Muscle of back (tissue), 11 donors: ENCODE results near the gene TBC1D22A. TPM values are rescaled to one million over a fixed set of nuclear protein-coding genes. Genes with fewer than 3 reads are reported as not detected.

Experiments used
- DNase-seq, 3 donors: peaks; one replicate each; pipeline versions ENCODE4 v3.0.0 to v3.0.0-alpha.2; 2013
- polyA plus RNA-seq, 10 donors: library from polyadenylated mRNA; unstranded; fragments of 120-200 nt; gene quantifications; one replicate each; pipeline ENCODE4 v1.2.1, GENCODE V29; 2013; ENCODE audit not compliant: insufficient read length in 10 of 10

The TBC1D22A gene
- polyA plus RNA-seq, 10 donors, result 10.6 to 14.9 (median 13.4) TPM

- no peak for DNase-seq
Observed at GRCh38 chr22:46830841-46831240, 68.4 kb downstream of the TBC1D22A start.

GRCh38 chr22:46833228-46833627 lies 70.8 kb downstream of the TBC1D22A start:
- no peak for DNase-seq

DNA sequence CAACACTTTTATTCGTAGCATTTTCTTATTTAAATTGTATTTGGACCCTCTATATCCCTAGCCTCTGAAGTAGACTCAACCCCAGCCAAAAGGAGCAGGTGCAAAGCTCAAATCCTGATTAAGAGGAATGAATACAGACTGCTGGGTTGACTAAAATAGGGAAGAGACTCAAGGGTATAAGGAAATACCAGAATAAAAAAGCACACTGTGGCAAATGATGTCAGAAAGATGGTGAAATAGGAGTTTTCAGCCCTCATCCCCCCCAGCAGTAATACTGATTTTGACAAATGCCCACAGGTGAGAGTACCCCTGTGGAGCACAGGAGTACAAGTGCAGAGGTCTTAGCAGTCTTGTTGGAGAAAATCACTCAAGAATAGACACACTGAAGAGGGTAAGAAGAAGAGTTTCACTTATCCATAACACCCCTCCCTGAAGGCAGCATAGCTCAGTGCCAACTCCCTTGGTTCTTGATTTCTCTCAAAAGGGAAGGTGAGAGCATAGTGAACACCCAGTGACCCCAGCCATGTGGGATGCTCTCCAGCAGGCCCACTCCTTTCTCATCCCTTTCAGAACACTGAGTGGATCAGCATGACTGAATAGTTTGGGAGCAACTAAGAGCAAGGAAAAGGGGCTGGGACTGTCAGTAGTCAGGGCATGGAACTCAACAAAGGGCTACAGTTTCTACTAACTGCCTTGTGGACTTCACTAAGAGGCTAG lies 71.7 kb downstream of the TBC1D22A start:
- no peak for DNase-seq

DNA sequence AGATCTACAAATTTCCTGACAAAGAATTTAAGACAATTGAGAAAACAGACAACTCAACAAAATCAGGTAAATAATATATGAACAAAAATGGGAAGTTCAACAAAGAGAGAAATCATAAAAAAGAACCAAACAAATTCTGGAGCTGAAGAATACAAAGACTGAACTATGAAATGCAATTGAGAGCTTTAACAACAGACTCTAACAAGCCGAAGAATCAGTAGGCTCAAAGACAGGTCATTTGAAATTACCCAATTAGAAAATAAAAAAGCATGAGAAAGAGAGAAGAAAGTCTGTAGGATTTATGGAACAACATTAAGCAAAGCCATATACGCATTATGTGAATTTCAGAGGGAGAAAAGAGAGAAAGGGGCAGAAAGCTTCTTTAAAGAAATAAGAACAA lies 72.8 kb downstream of the TBC1D22A start:
- DNase-seq, result no peak

GRCh38 chr22:46835693-46836092 lies 73.2 kb downstream of the TBC1D22A start:
- no peak for DNase-seq

GRCh38 chr22:46841522-46841921 lies 79.1 kb downstream of the TBC1D22A start:
- no peak for DNase-seq

- DNase-seq, result no peak
Observed at GRCh38 chr22:46842606-46843005, 80.2 kb downstream of the TBC1D22A start.

DNA sequence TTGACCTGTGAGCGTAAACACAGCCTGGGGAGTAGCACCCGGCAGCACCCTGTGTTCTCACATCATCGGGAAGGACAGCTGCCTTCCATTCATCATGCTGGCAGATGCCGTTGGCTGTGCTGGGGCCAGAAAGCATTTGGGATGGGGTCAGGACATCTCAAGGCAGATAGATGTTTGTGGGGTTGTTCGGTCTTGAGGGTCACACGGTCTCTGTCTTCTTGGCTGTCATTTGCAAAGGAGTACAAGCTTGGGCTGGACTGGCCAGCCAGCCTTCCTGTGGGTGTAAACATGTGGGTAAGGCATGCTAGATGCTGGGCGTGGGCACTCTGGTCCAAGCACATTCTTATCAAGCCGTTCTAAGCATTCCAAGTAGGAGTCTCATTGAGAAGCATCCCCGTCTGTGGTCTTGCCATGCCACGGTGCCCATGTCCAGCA lies 81.4 kb downstream of the TBC1D22A start:
- DNase-seq, result no peak

- DNase-seq, result no peak
Observed at GRCh38 chr22:46844606-46845210, 82.3 kb downstream of the TBC1D22A start.

DNA sequence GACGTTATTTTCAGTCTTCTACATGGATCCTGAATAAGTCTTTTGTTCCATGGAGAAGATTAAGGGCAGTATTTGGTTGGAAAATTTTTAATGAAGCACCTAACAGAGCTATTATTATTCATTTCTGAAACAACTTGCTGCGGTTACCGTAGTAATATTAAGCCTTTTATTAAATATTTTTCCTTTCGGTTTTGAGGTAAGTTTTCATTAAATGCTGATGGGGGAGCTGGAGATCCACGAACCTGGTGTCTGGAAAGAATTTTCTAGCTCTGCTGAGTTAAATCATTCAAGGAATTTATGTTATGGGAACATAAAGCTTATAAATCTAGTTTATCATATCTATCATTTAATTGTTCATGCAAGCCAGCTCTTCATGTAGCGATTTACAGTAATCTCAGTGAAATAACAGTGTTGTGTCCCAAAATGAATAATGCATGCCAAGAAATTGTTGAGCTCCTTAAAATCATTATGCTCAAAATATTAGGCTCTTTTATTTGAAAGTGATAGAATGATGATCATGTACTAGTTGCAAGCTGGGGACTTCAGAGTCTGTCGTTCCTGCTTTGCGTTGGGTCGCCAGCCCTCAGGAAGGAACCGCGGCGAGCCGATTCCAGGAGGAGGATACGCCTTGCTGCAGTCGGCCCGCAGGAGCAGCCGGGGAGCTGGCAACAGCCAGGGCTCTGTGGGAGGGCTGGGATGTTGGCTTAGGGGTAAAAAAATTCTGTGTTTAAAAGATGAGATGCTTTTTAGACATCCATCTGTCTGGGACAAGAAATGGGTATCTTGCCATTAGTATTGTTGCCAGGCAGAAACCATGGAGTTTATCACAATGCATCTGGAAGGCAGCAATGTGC lies 83.1 kb downstream of the TBC1D22A start:
- DNase-seq, result peak; percentile 50 to 78 (median 62)

DNA sequence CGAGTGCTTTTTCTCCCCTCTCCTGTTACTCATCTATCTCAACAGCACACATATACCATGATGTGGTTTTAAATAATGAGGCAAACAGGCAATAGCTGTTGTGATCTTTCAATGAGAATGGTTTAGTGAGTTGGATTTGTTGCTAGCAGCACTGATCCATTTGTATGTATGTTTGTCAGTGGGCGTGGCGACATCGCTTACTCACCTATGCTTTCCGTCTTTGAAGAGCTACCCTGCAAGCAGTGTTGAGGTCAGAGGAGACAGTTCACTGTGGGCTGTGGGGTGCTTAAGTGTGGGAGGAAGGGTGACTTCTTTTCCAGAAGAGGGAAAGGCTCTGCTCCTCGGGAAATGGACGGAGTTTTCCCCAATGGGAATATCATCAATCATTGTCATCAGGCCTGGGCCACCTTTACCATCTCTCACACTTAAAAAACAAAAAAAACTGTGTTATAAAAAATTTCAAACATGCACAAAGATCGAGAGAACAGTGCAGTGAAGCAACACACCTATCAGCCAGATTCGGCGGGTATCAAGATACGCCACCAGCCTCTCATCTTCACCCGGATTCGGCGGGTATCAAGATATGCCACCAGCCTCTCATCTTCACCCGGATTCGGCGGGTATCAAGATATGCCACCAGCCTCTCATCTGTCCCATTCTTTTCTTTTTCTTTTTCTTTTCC lies 83.8 kb downstream of the TBC1D22A start:
- DNase-seq, result no peak

DNA sequence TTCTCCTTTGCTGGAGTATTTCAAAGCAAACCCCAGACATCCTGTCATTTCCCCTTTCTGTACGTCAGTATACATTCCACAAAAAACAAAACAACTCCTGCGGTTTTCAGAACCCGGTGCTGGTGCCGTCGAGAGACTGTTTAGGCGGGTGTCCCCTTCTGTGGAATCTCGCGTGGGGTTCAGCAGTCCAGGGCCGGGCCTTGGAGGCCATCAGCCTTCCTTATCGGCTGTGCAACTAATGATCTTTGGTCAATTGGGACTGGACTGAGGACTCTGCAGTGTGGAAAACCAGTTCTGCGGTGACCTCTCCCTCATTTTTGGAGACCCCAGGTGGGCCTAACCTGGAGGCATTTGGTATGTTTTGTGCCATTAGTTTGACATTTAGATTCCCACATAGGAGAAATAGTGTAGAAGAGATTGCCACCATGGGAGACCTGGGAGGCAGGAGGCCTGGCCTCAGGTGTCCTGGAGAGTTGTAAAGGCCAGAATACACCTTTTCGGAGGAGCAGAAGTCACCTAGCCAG lies 84.4 kb downstream of the TBC1D22A start:
- DNase-seq, result no peak

- no peak for DNase-seq
Observed at GRCh38 chr22:46848197-46848596, 85.7 kb downstream of the TBC1D22A start.

GRCh38 chr22:46849101-46849500 lies 86.7 kb downstream of the TBC1D22A start:
- no peak for DNase-seq

DNA sequence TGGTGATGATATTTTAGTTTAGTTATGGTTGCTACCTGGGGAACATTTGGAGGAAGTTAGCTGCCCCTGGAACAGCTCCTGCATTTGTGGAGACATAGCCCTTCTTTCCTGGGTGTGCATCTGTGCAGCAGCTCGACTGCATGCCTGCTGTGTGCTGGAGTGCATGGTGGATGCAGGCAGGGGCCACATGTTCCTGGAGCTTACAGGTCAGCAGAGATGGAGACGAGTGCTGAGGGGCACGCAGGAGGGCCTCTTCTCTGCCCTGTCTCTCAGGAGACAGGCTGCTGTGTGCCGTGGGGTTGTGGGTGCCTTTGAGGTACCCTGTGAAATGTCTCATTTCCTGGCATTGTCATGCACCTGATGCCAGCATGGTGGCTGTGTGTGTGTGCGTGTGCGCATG lies 87.5 kb downstream of the TBC1D22A start:
- no peak for DNase-seq

DNA sequence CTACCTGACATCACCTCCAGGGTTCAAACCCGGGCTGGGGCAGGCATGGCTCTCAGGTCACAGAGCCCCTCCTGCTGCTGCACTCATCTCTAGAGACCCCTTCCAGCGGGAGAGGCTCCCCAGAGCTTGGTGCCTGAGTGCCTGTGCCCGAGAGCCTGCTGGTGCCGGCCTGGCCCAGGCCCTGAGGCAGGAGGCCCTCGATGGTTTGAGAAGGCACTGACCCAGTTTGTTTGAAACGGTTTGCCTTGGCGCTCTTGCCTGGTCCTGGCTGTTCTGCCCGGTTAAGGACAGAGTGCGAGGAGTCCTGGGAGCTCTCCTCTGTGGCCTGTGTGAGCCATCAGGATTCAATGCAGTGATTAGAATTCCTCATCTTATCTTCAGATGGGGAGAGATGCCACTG lies 88.9 kb downstream of the TBC1D22A start:
- no peak for DNase-seq

DNA sequence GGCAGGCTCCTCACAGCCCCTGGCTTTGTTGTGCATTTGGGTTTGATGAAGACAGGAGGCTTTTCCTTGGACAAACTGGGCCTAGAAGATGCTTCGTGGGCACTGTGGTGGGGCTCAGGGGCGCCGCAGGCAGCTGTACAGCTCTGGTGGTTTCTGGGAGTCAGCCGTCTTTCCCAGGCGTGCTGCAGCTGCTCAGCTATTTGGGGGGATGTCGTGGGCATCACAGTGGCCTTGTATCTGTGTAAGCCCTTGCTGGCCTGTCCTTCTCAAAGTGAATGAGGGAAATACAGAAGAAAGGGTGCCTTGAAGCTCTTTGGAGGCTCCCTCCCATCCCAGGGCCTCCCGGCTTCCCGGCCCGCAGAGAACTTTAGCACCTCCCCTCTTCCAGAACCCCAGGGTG lies 89.5 kb downstream of the TBC1D22A start:
- no peak for DNase-seq

DNA sequence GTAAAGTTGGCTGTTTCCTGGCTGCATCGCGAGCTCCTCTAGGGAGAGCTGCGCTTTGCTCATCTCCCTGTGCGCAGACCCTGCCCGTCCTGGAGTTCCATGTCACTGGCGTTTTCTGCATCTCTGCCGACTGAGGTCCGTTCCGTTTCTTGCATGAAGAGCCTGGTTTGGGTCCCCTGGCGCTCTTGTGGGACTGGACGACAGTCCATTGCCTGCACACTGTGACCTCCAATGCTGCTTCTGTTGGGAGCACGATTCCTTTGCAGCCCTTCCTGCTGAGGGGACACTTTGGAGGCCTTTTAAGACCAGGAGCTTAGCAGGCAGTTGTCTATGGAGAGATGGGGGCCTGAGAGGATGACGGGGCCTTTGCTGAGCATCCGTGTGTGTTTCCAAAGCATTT lies 90.3 kb downstream of the TBC1D22A start:
- no peak for DNase-seq

GRCh38 chr22:46853191-46853590 lies 90.7 kb downstream of the TBC1D22A start:
- DNase-seq, result no peak

GRCh38 chr22:46854125-46854870 lies 91.8 kb downstream of the TBC1D22A start:
- peak in 2 of 3 donors; percentile 16 to 52 for DNase-seq

- no peak for DNase-seq
Observed at GRCh38 chr22:46855681-46856080, 93.2 kb downstream of the TBC1D22A start.
